GM19452 (cell line): ENCODE data around the gene RASSF5.

ENCODE experiments used
- ATAC-seq: cut with Tn5 transposase; IDR thresholded peaks from one replicate; pipeline ENCODE4 v1.9.1; 2021; ENCODE audit not compliant: unreplicated experiment

RASSF5 gene

GRCh38 chr1:206512058-206512850, 4.9 kb downstream of the RASSF5 start:
- no peak for ATAC-seq

- ATAC-seq: no peak
These were observed 5.5 kb downstream of the RASSF5 start for GRCh38 chr1:206512851-206513180.

DNA sequence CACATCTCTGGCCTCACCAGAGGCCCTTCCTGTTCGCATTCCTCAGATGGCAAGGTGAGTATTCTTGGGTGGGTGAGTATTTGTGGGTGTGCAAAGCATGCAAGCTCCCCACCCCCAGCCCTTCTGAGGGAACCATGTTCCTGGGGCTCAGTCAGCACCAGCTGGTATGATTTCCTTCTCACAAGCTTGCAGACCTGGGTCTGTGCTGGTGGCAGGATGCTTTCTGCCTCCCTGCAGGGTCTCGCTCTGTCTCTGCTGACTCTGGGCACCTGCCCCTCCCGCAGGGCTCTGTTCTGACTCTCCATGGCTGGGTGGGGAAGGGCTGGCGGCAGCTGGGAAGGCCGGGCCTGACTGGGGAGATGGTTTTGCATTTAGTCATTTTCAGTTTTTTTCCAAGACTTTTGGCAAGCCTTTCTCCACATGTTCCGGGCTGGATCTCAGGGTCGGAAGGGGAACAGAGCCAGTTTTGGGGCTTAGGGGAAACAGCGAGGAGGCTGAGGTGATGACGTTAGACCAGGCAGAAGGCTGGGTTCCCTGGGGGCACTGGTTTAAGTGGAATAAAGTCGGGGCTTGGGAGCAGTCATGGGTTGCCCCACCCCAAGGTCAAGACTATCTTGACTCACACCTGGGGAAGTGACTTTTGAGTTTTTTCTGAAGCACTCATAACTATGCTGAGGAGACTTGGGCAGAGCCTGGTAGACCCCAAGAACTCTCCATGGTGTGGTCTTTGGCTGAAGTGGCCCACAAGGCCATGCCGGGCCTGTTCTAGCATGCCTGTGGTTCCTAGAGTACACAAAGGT, 6.2 kb downstream of the RASSF5 start:
- ATAC-seq: no peak

DNA sequence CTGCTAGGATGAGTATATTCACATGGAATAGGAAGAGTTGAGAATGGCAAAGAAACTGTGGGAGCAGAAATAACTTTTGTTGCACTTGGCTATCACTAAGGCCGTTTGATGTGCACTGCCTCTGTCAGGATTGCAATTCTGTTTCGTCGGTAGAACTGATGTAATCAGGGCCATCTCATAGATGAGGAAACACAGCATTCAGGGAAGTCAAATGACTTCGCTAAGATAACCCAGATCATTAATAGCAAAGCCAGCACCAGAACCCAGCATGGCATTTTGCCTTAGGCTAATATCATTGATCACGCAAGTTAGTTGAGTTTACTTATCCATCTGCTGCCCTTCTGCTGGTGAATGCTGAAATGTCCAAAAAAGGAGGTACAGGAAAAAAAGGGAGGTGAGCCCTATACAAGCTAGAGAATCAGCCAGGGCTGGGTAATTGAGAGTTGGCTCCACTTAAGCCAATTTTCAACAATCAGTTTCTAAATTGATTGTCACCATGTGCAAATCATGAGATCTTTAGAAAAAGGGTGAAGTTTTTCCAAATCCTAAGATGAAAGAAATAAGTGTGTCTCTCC, 7.6 kb downstream of the RASSF5 start:
- no peak for ATAC-seq

DNA sequence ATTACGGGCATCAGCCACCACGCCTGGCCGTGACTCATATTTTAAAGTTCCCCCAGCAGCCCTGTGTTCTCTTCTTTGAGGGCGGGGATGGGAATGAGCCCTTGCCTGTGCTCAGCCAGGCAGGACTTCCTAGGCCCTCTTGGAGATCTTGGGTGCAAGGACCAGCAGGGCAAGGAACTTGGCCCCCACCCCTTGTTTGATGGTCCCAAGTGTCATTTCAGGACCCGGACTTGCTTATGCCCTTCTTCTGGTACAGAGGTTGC, 9.3 kb downstream of the RASSF5 start:
- no peak for ATAC-seq

GRCh38 chr1:206517784-206518183, 10.5 kb downstream of the RASSF5 start:
- ATAC-seq: no peak

DNA sequence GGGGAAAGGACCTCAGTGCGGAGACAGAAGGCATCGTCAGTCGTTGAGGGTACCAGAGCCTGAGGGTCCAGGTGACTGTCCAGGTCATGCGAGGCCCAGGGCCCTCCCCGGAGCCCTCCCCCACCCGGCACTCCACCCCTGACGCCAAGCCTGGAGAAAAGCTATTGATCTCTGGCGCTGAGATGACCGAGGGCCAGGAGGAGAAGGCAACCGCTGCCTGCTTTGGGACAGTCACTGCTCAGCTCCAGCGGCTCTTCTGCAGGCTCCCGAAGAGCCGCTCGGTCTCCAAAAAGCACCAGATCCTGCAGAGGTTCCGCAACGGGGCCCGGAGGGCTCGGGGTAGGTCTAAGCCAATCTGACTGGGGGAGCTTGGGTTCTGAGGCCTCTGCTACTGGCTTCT, 10.9 kb downstream of the RASSF5 start:
- no peak for ATAC-seq

DNA sequence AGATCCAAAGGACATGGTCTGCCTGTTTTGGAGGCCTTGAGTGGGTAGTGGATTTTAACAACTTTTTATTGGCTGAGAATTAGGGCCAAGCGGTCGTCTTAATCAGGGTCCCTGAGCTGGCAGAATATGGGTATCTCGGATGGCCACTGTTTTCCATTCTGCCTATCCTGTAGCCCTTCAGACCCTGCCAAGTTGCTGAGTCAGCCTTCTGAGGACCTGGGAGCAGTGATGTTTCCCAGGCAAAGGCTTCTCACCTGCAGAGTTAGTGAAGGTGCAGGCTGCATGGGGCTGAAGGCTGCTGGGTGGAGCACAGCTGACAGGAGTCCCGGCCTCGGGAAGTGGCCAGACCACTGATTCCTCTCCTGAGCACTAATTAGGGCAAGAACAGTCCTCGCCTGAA, 11.4 kb downstream of the RASSF5 start:
- ATAC-seq: no peak

DNA sequence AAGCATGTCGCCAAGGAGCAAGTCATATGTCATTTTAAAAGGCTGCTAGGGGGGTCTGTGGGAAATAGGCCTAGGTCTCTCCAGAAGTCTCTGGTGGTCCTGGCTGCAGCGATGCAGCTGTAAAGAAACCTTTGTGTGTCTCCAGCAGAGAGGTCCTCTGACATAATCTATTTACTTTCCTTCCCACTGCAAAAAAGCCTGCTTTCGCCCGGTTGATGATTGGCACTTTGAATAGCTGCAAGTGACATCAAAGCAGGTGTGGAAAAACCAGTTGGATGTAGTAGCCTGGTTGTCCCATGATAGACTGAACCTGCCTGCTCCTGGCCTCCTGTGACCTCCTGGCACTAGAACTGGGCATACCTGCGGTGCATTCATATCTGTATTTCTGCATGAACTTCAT, 13.8 kb downstream of the RASSF5 start:
- no peak for ATAC-seq

- ATAC-seq: no peak
These were observed 14.5 kb downstream of the RASSF5 start for GRCh38 chr1:206521694-206522402.

DNA sequence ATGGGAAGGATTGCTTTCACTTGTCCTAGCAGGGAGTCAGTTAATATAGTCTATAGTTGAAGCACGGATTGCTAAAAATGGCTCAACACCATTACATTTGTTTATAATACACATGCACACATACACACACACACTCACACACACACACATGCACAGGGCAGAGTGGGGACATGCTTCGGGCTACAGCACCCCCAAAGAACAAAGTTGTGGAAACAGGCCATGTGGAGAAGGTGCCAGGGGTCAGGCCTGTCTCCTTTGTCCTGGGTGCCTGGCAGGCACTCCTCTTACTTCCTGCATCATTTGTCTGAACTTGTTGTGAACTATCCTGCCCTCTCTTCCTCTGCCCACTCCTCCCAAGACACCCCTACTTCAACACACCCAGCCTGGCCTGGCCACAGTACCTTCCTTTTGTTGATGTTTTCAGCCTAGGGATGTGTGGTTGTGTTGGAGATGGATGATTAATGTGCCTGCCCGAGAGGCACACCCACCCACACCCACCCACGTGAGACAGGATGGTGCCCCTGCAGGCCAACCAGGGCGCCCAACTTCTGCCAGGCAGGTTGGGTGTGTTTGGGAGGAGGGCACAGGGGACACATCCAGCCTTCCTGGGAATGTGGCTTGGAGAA, 17.5 kb downstream of the RASSF5 start:
- ATAC-seq: no peak

DNA sequence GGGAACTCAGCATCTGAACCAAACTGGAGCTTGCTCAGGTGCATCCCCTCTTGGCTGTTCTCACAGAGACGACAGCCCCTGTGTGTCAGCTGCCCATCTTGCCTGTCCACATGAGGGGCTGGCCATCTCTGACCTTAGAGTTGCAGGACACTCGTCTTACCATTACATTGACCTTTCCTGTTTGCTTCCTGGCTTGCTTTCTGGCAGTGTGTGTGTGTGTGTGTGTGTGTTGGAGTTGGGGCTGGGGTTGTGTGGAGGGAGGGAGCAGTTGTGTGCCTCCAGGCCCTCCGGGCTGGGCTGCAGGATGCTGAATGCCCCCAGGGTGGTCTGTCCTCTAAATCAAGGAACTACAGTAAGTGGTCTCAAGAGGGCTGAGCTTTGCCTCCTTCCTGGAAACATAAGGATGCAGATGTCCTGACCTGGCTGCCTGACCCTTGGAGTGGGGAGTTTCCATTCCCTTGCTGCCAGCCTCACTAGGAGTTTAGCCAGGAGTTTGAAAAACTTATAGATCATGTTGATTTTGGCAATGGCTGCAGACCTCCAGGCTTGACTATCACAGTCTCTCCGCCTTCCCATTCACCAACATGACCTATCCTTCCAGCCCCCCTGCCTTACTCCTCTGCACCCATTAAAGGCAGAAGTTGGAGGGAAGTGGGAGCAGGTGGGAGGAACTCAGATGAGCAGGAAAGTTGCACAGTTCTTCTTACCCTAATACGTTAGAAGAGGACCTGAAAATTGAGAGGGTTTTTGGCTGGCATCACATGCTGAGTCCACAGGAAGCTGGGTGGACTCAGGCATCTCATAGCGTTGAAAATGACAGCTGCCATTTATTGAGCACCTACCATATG, 19.0 kb downstream of the RASSF5 start:
- ATAC-seq: no peak

- no peak for ATAC-seq
These were observed 22.1 kb downstream of the RASSF5 start for GRCh38 chr1:206529425-206529824.

- no peak for ATAC-seq
These were observed 25.0 kb downstream of the RASSF5 start for GRCh38 chr1:206532368-206532767.

DNA sequence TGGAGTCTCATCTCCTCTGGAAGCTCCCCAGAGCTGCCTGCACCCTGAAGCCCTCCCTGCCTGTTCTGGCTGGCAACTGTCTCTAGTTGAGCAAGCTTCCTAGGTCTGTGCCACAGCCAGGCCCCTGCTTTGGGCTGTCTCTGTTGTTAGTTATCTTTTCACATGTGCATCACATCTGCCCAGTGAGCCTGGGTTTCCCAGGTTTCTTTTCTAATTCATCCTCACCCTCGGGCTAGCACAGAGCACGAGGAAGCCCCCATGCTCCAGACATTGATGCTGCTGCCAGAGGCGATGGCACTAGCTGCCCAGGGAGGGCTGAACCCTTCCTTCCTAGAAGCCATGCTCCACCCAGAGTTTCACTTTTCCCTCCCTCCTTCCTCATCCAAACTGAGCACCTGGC, 27.2 kb downstream of the RASSF5 start:
- no peak for ATAC-seq

- no peak for ATAC-seq
These were observed 28.5 kb downstream of the RASSF5 start for GRCh38 chr1:206535853-206536188.

DNA sequence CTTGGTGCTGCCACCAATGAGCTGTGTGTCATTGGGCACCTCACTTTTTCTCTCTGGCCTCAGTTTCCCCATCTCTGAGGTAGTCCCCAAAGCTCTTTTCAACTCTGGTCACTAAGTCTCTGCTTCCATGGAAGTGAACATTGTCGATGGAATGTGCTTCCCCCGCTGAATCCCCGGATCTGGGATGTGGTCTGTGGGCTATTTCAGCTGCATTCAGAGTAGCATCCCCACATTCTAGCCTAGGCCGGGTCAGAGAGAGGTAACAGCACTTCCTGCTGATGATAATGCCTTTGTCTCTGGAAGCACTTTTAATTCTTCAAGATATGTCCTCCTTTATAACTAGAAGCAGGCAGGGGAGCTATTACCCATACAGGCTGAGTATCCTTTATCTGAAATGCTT, 29.8 kb downstream of the RASSF5 start:
- ATAC-seq: no peak

DNA sequence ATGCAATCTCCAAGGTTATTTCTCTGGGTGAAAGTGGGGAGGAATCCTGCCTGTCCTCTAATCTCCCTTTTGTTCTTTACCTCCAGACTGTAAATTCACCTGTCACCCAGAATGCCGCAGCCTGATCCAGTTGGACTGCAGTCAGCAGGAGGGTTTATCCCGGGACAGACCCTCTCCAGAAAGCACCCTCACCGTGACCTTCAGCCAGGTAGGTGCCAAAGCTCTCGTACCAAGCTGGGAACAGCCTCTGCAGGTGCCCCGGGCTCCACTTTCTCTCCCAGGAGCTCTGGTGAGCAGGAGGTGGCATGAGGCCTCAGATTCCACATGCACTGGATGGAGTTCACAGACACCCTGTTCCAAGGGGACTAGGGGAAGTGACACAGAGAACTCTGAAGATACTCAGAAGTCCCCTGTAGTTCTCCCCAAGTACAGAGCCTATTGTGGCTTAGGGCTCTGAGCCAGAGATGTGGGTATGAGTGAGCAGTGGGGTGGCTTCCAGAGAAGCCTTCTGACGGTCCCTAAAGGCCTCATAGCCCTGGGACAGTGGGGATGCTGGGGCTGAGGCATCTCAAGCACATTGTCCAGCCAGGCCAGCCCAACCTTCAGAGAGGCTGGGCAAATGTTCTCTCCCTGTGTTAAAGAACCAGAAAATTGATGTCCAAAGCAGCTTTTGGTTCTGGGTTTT, 30.9 kb downstream of the RASSF5 start:
- no peak for ATAC-seq

- ATAC-seq: no peak
These were observed 31.7 kb downstream of the RASSF5 start for GRCh38 chr1:206538901-206539640.
